Activated T-helper 1 cell treated with anti-CD3 and anti-CD28 coated beads, Interleukin-12 subunit alpha, Interleukin-12 subunit beta, Interleukin-2, Interleukin-4 antibody, amounts not matched to agents 30 ng/mL and 10 ng/mL and 1 ng/mL, durations not matched to agents 14 hours and 24 hours and 36 hours (primary cell): Measurements from ENCODE around the gene GPAT2. TPM values are rescaled to one million over a fixed set of nuclear protein-coding genes. Genes with fewer than 3 reads are reported as not detected.
"Not testable (repeated sequence)": the region's sequence is repeated elsewhere in the genome, so short reads cannot be mapped to it uniquely, and the experiment has no call there.

Experiments used
- DNase-seq: peaks from one replicate; pipeline ENCODE4 v3.0.0; 2021; ENCODE audit warnings: low spot score
- H3K27ac Mint-ChIP-seq: one replicate; pipeline ENCODE4 v1.8.0; 2021; ENCODE audit warnings: mild to moderate bottlenecking, mixed read lengths
- H3K27me3 Mint-ChIP-seq: one replicate; pipeline ENCODE4 v1.8.0; 2022; ENCODE audit warnings: mild to moderate bottlenecking, moderate library complexity, mixed read lengths; ENCODE audit not compliant: insufficient read depth
- H3K36me3 Mint-ChIP-seq: one replicate; pipeline ENCODE4 v1.8.0; 2021; ENCODE audit warnings: low read depth, mixed read lengths
- H3K4me1 Mint-ChIP-seq: one replicate; pipeline ENCODE4 v1.8.0; 2021; ENCODE audit warnings: low read depth, mixed read lengths
- H3K4me3 Mint-ChIP-seq: one replicate; pipeline ENCODE4 v1.8.0; 2021; ENCODE audit warnings: mild to moderate bottlenecking, moderate library complexity, mixed read lengths
- H3K9me3 Mint-ChIP-seq: one replicate; pipeline ENCODE4 v1.8.0; 2021; ENCODE audit warnings: mixed read lengths
- intact Hi-C: fragments of 100-400 bp; cut with micrococcal nuclease; formaldehyde crosslinking; loops from one replicate; pipeline ENCODE4 v1.15.1; 2024
- total RNA-seq: library from RNA; stranded (reverse); gene quantifications from 2 replicates; pipeline ENCODE4 v1.2.3, GENCODE V29; 2022

The GPAT2 gene
- total RNA-seq, 1 donor from 2014 or later: 18.7 TPM

DNA sequence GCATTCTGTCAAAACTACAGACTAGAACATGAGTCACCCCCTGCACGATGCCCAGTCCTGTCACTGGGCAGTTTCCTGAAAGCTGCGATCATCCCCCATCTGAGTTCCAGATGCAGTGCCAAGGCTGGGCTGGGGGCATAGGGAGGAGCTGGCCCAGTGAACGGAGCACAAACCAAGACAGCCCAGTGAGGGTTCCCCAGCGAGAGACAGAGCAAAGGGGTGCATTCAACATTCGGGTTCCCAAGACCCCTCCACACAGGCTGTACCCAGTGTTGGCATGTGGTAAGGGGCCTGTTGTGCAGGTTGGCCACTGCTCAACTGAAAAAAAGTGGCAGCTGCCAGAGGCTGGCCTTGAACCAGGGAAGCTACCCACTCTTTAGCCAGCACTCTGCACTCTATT, 35.6 kb upstream of the GPAT2 start:
- DNase-seq, H3K36me3 Mint-ChIP-seq, H3K9me3 Mint-ChIP-seq, H3K4me1 Mint-ChIP-seq, H3K27ac Mint-ChIP-seq, intact Hi-C loops, H3K4me3 Mint-ChIP-seq: not testable (repeated sequence)
- peaks cover 11% of the 10 kb centered on the region for H3K27me3 Mint-ChIP-seq

DNA sequence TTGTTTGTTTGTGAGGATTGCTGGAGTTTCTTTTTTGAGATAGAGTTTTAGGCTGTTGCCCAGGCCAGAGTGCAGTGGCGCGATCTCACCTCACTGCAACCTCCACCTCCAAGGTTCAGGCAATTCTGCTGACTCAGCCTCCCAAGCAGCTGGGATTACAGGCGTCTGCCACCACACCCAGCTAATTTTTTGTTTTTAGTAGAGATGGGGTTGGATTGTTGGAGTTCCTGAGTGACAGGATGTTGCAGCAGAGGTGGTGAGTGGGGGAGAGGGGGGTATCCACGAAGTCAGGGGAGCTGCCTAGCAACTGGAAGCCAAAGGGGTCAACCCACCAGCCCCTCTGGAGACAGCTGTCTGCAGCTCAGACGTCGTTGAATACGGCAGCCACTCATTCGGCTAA, 35.2 kb upstream of the GPAT2 start:
- H3K4me1 Mint-ChIP-seq, H3K36me3 Mint-ChIP-seq, H3K9me3 Mint-ChIP-seq, intact Hi-C loops, H3K27ac Mint-ChIP-seq, DNase-seq, H3K4me3 Mint-ChIP-seq, H3K27me3 Mint-ChIP-seq: not testable (repeated sequence)

DNA sequence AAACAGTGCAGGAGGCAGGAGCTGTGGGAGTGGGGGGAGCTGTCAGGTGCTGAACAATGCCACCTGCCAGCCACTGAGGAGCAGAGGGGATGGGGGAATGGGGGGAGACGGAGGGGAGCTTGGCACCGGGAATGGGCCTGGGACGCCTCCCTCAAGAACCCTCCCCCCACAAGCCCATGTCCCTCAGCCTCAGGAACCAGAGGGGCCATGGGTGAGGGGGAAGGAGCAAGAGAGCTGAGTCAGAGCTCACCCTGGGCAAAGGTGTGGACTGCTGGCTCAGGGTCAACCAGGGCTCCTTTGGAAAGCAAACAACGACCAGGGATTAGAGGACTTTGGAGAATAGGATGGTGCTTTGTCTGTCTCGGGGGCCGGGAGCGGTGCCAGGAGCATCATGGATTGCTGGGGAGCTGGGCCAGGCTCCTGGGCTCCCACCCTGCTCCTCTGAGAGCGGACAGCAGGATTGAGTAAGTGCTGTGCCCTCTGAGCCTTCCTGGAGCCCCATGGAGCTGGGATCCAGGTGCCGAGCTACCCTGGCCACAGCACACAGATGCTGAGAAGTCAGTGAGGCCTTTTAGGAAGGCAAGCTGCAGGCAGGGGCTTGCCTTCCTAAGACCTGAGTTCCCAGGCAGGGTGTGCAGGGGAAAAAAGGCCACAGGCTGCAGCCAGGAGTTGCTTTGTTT, 33.3 kb upstream of the GPAT2 start:
- H3K4me1 Mint-ChIP-seq, DNase-seq, H3K9me3 Mint-ChIP-seq, H3K4me3 Mint-ChIP-seq, H3K27ac Mint-ChIP-seq, intact Hi-C loops, H3K27me3 Mint-ChIP-seq, H3K36me3 Mint-ChIP-seq: not testable (repeated sequence)

DNA sequence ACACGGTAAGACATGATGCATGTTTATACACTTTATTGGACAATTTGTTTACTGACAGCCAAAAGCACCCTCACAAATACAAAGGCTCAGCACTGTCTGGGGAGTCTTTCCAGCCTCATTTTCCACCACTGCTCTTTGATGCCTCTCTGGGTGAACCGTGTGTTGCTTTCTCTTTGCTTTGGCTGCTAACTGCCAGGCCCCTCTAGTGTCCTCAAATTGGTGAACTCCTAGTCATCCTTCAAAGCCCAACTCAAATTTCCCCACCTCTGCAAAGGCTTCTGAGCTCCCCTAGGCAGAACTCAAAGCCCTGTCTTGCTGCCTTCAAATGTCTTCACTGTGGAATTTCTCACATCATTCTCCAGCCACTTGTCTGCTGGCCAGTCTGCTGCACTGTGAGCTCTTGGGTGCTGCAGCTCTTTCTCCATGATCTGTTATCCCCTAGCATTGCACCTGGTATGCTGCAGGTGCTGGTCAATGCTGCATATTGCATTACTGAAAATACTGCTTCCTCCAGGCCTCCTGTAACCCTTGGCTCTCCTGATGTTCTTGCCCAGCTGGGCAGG, 32.5 kb upstream of the GPAT2 start:
- H3K9me3 Mint-ChIP-seq, H3K27ac Mint-ChIP-seq, H3K4me1 Mint-ChIP-seq, DNase-seq, H3K4me3 Mint-ChIP-seq, H3K36me3 Mint-ChIP-seq, H3K27me3 Mint-ChIP-seq, intact Hi-C loops: not testable (repeated sequence)

DNA sequence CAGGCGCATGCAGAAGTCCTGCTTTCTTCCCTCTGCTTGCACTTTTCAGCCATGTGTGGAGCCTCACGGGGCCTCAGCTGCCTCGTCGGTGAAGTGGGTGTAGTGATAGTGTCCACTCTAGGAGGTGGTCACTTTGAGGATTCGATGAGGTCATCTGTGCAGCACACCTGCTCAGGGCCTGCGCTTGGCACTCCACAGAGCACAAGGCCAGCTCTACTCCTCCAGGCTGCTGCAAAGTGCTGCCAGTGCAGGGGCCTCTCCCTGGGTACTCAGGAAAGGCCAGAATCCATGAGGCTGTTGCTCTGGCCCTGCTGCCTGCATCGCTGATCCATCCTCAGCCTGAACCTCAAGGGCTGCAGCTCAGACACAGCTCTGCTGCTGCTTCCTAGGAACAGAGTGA, 31.8 kb upstream of the GPAT2 start:
- H3K27me3 Mint-ChIP-seq, H3K27ac Mint-ChIP-seq, H3K4me1 Mint-ChIP-seq, H3K9me3 Mint-ChIP-seq, H3K4me3 Mint-ChIP-seq, DNase-seq, intact Hi-C loops, H3K36me3 Mint-ChIP-seq: not testable (repeated sequence)

DNA sequence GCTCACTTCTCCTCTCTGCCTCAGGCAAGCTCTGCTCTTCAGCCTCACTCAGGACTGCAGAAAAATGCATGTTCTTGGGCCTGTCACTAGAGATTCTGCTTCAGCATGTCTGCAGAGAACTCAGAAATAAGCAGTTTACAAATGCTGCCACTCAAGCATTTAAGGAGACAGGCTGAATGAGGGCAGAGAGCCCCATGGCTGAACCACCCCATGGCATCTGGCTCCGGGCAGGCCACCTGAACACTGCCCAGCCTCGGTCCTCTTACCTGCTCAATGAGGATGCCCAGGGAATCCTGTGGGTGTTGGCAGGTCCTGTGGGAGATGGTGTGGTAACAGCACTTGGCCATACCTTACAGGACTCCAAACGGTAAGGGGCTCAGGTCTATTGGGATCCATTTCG, 31.2 kb upstream of the GPAT2 start:
- DNase-seq, H3K4me1 Mint-ChIP-seq, H3K27me3 Mint-ChIP-seq, H3K4me3 Mint-ChIP-seq, H3K27ac Mint-ChIP-seq, H3K9me3 Mint-ChIP-seq, intact Hi-C loops, H3K36me3 Mint-ChIP-seq: not testable (repeated sequence)

DNA sequence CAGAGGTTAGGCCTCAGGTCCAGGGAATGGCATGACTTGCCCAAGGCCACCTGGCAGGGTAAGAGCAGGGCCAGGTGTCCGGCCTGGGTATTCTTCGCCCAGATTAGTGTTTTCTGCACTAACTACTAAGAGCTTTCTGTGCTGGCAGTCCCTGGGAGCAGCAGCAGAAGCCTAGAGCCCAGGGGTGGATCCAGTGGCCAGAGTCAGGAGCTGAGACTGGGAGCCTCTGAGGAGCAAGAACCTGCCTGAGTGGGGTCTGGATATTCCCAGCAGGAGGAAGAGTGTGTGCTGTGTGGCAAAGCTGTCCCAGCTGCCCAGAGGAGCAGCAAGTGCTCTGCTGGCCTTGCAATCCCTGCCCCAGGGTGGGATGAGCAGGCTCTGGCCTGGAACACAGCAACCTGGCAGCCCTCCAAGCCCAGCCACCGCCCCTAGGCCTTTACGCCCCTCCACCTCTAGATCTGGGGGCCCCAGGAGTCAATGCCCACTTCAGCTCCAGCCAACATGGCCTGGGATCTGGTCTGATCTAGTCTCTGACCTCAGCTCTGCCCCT, 30.7 kb upstream of the GPAT2 start:
- no peak overlapping the region for H3K4me3 Mint-ChIP-seq
- H3K9me3 Mint-ChIP-seq: no peaks in the 10 kb centered on the region
- peaks cover 2% of the 10 kb centered on the region for H3K27me3 Mint-ChIP-seq
- H3K4me1 Mint-ChIP-seq: no peaks in the 10 kb centered on the region
- no peak for DNase-seq
- H3K36me3 Mint-ChIP-seq: no peaks in the 10 kb centered on the region
- intact Hi-C loops: no loop called here
- no peak overlapping the region for H3K27ac Mint-ChIP-seq

DNA sequence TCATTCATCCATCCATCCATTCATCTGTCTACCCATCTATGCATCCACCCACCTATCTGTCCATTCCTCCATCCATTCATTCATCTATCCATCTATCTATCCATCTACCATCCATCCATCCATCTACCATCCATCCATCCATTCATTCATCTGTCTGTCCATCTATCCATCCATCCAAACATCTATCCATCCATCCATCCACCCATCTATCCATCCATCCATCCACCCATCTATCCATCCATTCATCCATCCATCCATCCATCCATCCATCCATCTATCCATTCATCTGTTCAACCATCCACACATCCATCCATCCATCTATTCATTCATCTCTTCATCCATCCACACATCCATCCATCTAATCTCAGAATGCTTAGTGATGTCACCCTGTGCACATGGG, 30.0 kb upstream of the GPAT2 start:
- intact Hi-C loops: not testable (repeated sequence)

DNA sequence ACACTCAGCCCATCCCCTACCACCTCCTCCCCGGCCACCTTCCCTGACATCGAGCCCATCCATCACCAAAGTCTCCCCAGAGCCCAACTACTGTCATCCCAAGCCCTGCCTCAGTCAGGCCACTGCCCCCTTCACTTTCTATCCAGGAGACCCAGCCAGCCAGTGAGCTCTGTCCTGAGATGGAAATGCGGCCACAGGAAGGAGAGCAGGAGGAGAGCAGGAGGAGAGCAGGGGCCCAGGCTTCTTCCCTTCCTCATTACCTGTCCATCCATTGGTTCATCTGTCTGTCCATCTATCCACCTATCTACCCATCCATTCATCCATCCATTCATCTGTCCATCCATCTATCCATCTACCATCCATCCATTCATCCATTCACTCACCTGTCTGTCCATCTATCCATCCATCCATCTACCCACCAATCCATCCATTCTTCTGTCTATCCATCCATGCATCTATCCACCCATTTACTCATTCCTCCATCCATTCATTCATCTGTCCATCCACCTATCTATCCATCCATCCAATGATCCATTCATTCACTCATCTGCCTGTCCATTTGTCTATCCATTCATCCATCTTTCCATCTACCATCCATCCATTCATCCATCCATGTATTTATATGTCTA, 29.4 kb upstream of the GPAT2 start:
- H3K27ac Mint-ChIP-seq, H3K9me3 Mint-ChIP-seq, H3K27me3 Mint-ChIP-seq, H3K36me3 Mint-ChIP-seq, DNase-seq, H3K4me3 Mint-ChIP-seq, H3K4me1 Mint-ChIP-seq, intact Hi-C loops: not testable (repeated sequence)

More for the DNA sequence above, 30.0 kb upstream of the GPAT2 start:
- H3K4me3 Mint-ChIP-seq, H3K4me1 Mint-ChIP-seq, H3K27me3 Mint-ChIP-seq, H3K9me3 Mint-ChIP-seq, DNase-seq, H3K27ac Mint-ChIP-seq, H3K36me3 Mint-ChIP-seq: not testable (repeated sequence)

DNA sequence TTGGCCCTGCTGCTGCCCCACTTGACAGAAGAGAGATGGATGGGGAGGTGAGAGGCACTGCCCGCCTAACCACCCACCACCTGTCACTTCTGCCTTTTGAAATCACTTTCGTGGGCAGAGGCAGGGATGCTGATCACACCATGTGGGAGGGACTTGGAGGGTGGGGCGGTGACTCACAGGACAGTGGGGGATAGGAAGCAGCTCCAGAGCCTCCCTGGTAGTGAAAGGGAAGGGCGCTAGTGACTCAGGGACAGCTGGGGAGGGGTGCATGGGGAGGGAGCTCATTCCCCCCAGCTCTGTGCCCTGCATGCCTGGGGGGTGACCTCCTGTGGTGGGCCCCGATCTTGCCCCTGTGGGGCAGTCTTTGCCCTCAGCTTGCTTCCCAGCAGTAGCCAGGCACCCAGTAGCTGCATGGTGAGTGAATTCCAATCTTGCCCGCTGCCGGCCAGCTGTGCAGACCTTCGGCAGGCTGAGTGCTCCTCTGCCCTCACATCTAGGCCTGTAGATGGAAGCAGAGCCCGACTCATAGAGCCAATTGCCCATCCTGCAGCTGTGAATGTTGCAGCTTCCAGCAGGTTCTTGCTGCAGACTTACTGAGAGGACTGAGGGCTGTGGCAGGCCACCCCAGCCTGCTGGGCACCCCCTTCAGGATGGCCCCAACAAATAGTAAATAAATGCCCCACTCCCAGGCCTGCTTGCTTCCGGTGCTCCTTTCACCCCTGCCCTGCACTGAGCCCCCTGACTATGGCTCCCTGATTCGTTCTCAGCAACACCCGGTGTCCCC, 28.6 kb upstream of the GPAT2 start:
- H3K27me3 Mint-ChIP-seq, H3K27ac Mint-ChIP-seq, H3K4me1 Mint-ChIP-seq, H3K9me3 Mint-ChIP-seq, intact Hi-C loops, H3K36me3 Mint-ChIP-seq, DNase-seq, H3K4me3 Mint-ChIP-seq: not testable (repeated sequence)

DNA sequence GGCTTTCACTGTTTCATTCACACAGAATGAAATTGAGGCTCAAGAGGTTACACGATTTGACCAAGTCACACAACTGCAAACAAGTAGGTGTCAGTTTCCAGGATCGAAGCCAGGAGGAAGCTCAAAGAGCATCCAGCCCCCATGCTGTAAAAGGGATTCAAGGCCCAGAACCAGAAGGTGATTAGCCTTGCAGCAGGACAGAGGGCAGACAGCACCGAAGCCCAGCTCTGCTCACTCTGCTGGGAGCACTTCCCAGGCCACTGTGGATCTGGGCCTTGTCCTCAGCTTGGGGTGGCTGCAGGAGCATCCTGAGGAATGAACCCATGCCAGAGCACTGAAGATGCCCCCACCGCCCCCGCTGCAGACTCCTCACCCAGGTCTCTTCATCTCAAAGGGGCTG, 27.8 kb upstream of the GPAT2 start:
- H3K4me3 Mint-ChIP-seq, H3K9me3 Mint-ChIP-seq, H3K27ac Mint-ChIP-seq, DNase-seq, intact Hi-C loops, H3K27me3 Mint-ChIP-seq, H3K36me3 Mint-ChIP-seq, H3K4me1 Mint-ChIP-seq: not testable (repeated sequence)

DNA sequence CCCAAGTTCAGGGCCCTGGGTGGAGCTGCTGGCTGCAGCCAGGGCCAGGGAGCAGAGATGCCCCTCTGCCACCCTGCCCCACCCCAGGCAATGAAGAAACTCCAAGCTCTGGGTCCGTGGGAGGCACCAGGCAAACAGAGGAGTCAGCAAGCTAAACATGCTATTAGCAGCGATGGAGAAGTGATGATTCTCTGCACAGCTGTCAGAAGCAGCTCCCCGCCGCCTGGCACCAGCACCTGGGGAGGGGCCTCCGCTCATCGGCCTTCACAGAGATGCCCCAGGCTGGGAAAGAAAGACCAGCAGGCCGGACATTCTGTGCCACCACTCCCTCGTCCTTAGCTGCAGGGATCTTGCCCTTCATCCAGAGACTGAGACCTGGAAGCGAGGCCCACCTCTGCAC, 27.2 kb upstream of the GPAT2 start:
- not testable (repeated sequence) for H3K36me3 Mint-ChIP-seq, H3K27me3 Mint-ChIP-seq

More for the DNA sequence above, 27.2 kb upstream of the GPAT2 start:
- H3K4me1 Mint-ChIP-seq, H3K9me3 Mint-ChIP-seq, H3K27ac Mint-ChIP-seq, intact Hi-C loops, DNase-seq, H3K4me3 Mint-ChIP-seq: not testable (repeated sequence)
